Memory B cell (primary cell): ENCODE data around the gene KLHL6.
A peak's percentile ranks its signal among the peaks of the same experiment; 100 is the strongest.
"Not testable (repeated sequence)": the region's sequence is repeated elsewhere in the genome, so short reads cannot be mapped to it uniquely, and the experiment has no call there.

Experiments used
- ATAC-seq: fragments of 150-1000 bp; cut with Tn5 transposase; 2 replicates; pipeline ENCODE4 v1.10.0; 2021; ENCODE audit warnings: low read depth, mild to moderate bottlenecking, moderate library complexity
- DNase-seq, 2 donors: peaks; one replicate each; pipeline ENCODE4 v3.0.0; 2022; ENCODE audit warnings: low spot score in 2 of 2
- H3K27ac Mint-ChIP-seq: one replicate; pipeline ENCODE4 v1.8.0; 2022; ENCODE audit warnings: mild to moderate bottlenecking, moderate library complexity, mixed read lengths
- H3K27me3 Mint-ChIP-seq: one replicate; pipeline ENCODE4 v1.8.0; 2022; ENCODE audit warnings: mixed read lengths
- H3K36me3 Mint-ChIP-seq: one replicate; pipeline ENCODE4 v1.8.0; 2022; ENCODE audit warnings: mild to moderate bottlenecking, mixed read lengths
- H3K4me1 Mint-ChIP-seq: one replicate; pipeline ENCODE4 v1.8.0; 2022; ENCODE audit warnings: mixed read lengths
- H3K4me3 Mint-ChIP-seq: one replicate; pipeline ENCODE4 v1.8.0; 2022; ENCODE audit warnings: mild to moderate bottlenecking, moderate library complexity, mixed read lengths
- H3K9me3 Mint-ChIP-seq: one replicate; pipeline ENCODE4 v1.8.0; 2022; ENCODE audit warnings: mixed read lengths

KLHL6 gene

DNA sequence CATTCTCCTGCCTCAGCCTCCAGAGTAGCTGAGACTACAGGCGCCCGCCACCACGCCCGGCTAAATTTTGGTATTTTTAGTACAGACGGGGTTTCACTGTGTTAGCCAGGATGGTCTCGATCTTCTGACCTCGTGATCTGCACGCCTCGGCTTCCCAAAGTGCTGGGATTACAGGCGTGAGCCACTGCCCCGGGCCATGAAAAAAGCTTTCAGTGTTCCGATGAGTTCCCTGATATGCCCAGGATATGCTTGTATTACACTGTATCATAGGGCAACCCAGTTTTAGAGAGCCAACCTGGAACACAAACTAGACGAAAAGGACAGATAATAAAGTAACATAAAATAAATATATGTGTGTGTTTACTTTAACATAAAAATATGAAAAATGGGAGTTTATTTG lies 89.8 kb downstream of the KLHL6 start:
- DNase-seq: not testable (repeated sequence)

DNA sequence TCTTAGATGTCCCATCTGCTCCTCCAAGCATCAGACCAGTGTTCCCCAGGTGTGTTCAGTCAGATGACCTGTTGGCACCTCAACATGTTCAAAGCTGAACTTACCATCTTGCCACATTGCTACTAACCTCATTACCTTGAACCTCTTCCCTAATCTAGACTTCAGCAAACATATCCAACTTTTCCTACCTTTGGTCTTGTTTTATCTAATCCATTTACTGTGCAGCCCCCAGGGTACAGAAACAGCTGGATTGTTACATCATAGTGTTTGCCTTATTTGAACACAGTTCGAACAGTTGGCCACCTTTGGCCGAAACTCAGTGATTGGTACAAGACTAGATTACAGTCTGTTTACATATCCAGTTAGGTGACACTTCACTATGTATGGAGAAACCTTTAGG lies 91.0 kb downstream of the KLHL6 start:
- Mint-ChIP-seq H3K9me3 (no peaks in the 10 kb centered on the region), H3K27ac (no peak overlapping the region), H3K36me3 (peaks cover 1% of the 10 kb centered on the region), H3K4me3 (no peak overlapping the region), H3K27me3 (peaks cover 5% of the 10 kb centered on the region), H3K4me1 (peaks cover 9% of the 10 kb centered on the region)
- no peak for ATAC-seq
- DNase-seq: no peak

More for the DNA sequence above, 89.8 kb downstream of the KLHL6 start:
- not testable (repeated sequence) for ATAC-seq, H3K27me3 Mint-ChIP-seq, H3K36me3 Mint-ChIP-seq, H3K9me3 Mint-ChIP-seq, H3K4me1 Mint-ChIP-seq, H3K4me3 Mint-ChIP-seq, H3K27ac Mint-ChIP-seq

DNA sequence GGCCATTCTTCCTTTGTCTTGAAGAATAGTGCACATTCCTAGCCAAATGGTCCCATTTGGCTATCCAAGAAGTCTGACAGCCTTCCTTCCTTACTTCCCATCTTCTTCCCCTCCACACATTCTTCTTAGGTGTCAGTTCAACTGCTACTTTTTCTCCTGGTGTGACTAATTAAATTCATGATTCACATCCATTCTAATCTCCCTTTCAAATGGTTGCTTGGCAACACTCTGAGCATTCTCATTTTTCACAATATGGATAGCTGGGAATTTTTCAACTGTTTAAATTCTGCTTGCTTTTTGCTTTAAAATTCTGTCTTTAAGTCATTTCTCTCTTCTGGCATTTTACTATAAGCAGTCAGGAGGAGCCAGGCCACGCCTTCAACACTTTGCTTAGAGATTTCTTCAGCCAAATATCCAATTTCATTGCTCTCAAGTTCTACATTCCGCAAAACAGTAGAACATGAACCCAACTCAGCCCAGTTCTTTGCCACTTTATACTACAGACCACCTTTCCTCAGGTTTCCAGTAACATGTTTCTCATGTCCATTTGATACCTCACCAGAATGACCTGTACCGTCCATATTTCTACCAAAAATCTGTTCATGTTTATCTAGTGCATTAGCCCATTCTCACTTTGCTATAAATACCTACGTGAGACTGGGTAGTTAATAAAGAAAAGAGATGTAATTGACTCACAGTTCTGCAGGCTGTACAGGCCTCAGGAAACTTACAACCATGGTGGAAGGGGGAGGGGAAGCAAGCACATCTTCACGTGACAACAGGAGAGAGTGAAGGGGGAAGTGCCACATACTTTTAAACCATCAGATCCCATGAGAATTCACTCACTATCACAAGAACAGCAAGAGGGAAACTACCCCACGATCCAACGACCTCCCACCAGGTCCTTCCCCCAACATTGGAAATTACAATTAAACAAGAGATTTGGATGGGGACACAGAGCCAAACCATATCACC lies 95.1 kb downstream of the KLHL6 start:
- H3K27me3 Mint-ChIP-seq: peaks cover 3% of the 10 kb centered on the region
- peaks cover 1% of the 10 kb centered on the region for H3K36me3 Mint-ChIP-seq
- H3K27ac Mint-ChIP-seq: peak overlapping the region; percentile 11
- ATAC-seq: peak; percentile 83
- DNase-seq: peak in 1 of 2 donors; percentile 14
- H3K4me1 Mint-ChIP-seq: peaks cover 6% of the 10 kb centered on the region
- no peaks in the 10 kb centered on the region for H3K9me3 Mint-ChIP-seq
- H3K4me3 Mint-ChIP-seq: no peak overlapping the region

GRCh38 chr3:183455089-183455488 lies 100.4 kb downstream of the KLHL6 start:
- H3K27ac Mint-ChIP-seq: no peak overlapping the region

DNA sequence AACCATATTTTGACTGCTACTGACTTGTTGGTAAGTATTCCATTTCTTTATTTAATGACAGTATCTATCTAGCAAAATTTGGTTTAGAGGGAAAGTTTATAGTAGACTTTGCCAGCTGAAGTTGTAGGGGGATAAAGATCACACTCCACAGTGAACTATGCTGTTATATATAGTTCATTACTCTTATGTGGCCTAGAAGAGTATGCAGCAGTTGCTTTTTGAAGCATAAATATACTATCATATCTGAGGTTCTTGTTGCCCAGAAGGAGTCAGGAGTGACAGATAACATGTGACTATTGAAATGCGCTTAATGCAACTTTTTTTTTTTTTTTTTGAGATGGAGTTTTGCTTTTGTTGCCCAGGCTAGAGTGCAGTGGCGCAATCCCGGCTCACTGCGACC lies 101.4 kb downstream of the KLHL6 start:
- H3K27me3 Mint-ChIP-seq: no peaks in the 10 kb centered on the region
- H3K4me1 Mint-ChIP-seq: no peaks in the 10 kb centered on the region
- H3K9me3 Mint-ChIP-seq: no peaks in the 10 kb centered on the region
- DNase-seq (no peak), ATAC-seq (no peak)
- H3K36me3 Mint-ChIP-seq: peaks cover 8% of the 10 kb centered on the region
- no peak overlapping the region for H3K4me3 Mint-ChIP-seq
- no peak overlapping the region for H3K27ac Mint-ChIP-seq

More at GRCh38 chr3:183455089-183455488, 100.4 kb downstream of the KLHL6 start:
- DNase-seq: no peak
- ATAC-seq: no peak
- no peak overlapping the region for H3K4me3 Mint-ChIP-seq
- H3K4me1 Mint-ChIP-seq: no peaks in the 10 kb centered on the region
- H3K27me3 Mint-ChIP-seq: no peaks in the 10 kb centered on the region
- peaks cover 10% of the 10 kb centered on the region for H3K36me3 Mint-ChIP-seq
- H3K9me3 Mint-ChIP-seq: no peaks in the 10 kb centered on the region

DNA sequence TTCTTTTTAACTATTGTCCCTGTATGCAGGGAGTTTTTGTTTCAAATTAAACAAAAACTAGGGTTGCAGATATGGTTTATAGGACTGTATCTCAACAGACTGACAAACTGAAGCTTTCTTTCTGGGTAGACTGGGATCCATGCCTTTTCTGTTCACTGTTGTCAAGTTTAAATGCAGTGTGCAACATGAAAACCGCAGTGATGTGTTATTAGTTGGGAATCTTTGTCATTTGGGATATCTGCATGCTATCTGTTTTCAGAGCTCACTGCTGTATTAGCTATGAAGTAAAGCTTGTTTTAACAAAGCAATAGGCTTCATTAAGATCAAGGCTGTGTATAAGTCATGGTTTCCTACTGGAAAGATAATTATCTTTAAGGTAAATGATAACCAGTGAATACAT lies 105.7 kb downstream of the KLHL6 start:
- DNase-seq (no peak), ATAC-seq (no peak)
- Mint-ChIP-seq H3K36me3 (peaks cover 5% of the 10 kb centered on the region), H3K4me1 (peaks cover 16% of the 10 kb centered on the region), H3K27ac (no peak overlapping the region), H3K9me3 (no peaks in the 10 kb centered on the region), H3K27me3 (no peaks in the 10 kb centered on the region), H3K4me3 (no peak overlapping the region)

- Mint-ChIP-seq H3K4me1 (peaks cover 16% of the 10 kb centered on the region), H3K27ac (no peak overlapping the region), H3K9me3 (no peaks in the 10 kb centered on the region), H3K4me3 (no peak overlapping the region), H3K27me3 (no peaks in the 10 kb centered on the region), H3K36me3 (peaks cover 5% of the 10 kb centered on the region)
- DNase-seq (no peak), ATAC-seq (no peak)
Measured at GRCh38 chr3:183449391-183449790, 106.1 kb downstream of the KLHL6 start.

- peaks cover 16% of the 10 kb centered on the region for H3K4me1 Mint-ChIP-seq
- peaks cover 3% of the 10 kb centered on the region for H3K36me3 Mint-ChIP-seq
- ATAC-seq (no peak), DNase-seq (no peak)
- peak overlapping the region; percentile 79 for H3K27ac Mint-ChIP-seq
- peaks cover 2% of the 10 kb centered on the region for H3K9me3 Mint-ChIP-seq
- H3K27me3 Mint-ChIP-seq: peaks cover under 1% of the 10 kb centered on the region
- peak overlapping the region; percentile 41 for H3K4me3 Mint-ChIP-seq
Measured at GRCh38 chr3:183448369-183449128, 107.0 kb downstream of the KLHL6 start.

- Mint-ChIP-seq H3K9me3 (peaks cover 10% of the 10 kb centered on the region), H3K36me3 (peaks cover 9% of the 10 kb centered on the region), H3K27me3 (peaks cover 4% of the 10 kb centered on the region), H3K27ac (peak overlapping the region; percentile 79), H3K4me3 (peak overlapping the region; percentile 89), H3K4me1 (peaks cover 16% of the 10 kb centered on the region)
- ATAC-seq (peak; percentile 80), DNase-seq (peak; percentile 39 to 50)
Measured at GRCh38 chr3:183447206-183448001, 108.1 kb downstream of the KLHL6 start.

- Mint-ChIP-seq H3K9me3 (peaks cover 10% of the 10 kb centered on the region), H3K4me1 (peaks cover 16% of the 10 kb centered on the region), H3K27ac (no peak overlapping the region), H3K36me3 (peaks cover 7% of the 10 kb centered on the region), H3K27me3 (peaks cover 4% of the 10 kb centered on the region), H3K4me3 (peak overlapping the region; percentile 89)
- ATAC-seq (no peak), DNase-seq (no peak)
Measured at GRCh38 chr3:183446838-183447205, 108.7 kb downstream of the KLHL6 start.

DNA sequence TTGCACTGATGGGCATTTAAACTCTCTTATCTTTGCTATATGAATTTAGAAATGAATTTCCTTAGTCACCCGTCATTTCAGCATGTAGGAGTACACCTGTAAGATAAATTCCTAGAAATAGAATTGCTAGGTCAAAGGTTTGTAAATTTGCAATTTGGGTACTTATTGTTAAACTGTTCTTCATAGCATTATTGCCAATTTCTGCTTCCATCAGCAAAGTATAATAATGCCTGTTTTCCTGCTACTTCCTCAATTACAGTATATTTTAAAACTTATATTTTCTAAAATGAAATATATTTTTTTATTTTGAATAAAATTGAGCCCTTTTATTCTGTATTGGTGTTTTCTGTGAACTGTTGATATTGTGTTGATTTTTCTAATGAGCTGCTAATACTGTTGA lies 110.8 kb downstream of the KLHL6 start:
- Mint-ChIP-seq H3K4me1 (peaks cover 16% of the 10 kb centered on the region), H3K36me3 (peaks cover 7% of the 10 kb centered on the region), H3K4me3 (no peak overlapping the region), H3K9me3 (peaks cover 10% of the 10 kb centered on the region), H3K27me3 (peaks cover 4% of the 10 kb centered on the region), H3K27ac (no peak overlapping the region)
- DNase-seq (no peak), ATAC-seq (no peak)

- Mint-ChIP-seq H3K27ac (no peak overlapping the region), H3K9me3 (peaks cover 10% of the 10 kb centered on the region), H3K36me3 (peaks cover 7% of the 10 kb centered on the region), H3K4me1 (peaks cover 12% of the 10 kb centered on the region), H3K4me3 (no peak overlapping the region), H3K27me3 (peaks cover 4% of the 10 kb centered on the region)
- DNase-seq: no peak
- ATAC-seq: no peak
Measured at GRCh38 chr3:183443395-183444385, 111.8 kb downstream of the KLHL6 start.

DNA sequence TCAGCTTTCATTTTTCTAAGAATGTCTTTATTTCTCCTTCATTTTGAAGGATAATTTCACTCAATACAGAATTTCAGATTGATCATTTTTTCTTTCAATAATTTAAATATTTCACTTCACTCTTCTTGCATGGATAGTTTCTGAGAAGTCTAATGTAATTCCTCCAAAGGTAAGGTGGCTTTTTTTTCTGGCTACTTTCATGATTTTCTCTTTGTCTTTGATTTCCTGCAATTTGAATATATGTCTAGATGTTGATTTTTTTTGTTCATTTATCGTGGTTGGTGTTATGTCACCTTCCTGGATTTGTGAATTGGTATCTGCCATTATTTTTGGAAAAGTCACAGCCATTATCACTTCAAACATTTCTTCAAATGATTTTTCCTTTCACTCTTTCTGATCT lies 112.5 kb downstream of the KLHL6 start:
- ATAC-seq (no peak), DNase-seq (no peak)
- H3K4me1 Mint-ChIP-seq: peaks cover 7% of the 10 kb centered on the region
- H3K27ac Mint-ChIP-seq: no peak overlapping the region
- peaks cover 7% of the 10 kb centered on the region for H3K36me3 Mint-ChIP-seq
- H3K27me3 Mint-ChIP-seq: peaks cover 4% of the 10 kb centered on the region
- H3K9me3 Mint-ChIP-seq: peaks cover 10% of the 10 kb centered on the region
- no peak overlapping the region for H3K4me3 Mint-ChIP-seq
